Small intestine (tissue), 7 donors: ENCODE measurements around the gene PTPRG. TPM values are rescaled to one million over a fixed set of nuclear protein-coding genes. Genes with fewer than 3 reads are reported as not detected.

Experiments
- DNase-seq, 2 donors: peaks; one replicate each; pipeline versions ENCODE4 v3.0.0 to v3.0.0-alpha.2; 2013
- FAIRE-seq: peaks from 2 replicates; lab custom pipeline; 2012; peaks lifted over from hg19 to GRCh38; lab: Jason Lieb, UNC
- H3K27ac ChIP-seq, 3 donors: one replicate each; pipeline ENCODE4 v1.5.1; 2013; ENCODE audit warnings: low read length in 2 of 3, mild to moderate bottlenecking in 2 of 3, control low read depth in 1 of 3, inconsistent platforms in 1 of 3, low read depth in 1 of 3, moderate library complexity in 1 of 3
- H3K27me3 ChIP-seq, 3 donors: one replicate each; pipeline ENCODE4 v1.6.1; 2013; ENCODE audit warnings: low read length in 3 of 3, inconsistent platforms in 1 of 3; ENCODE audit not compliant: control insufficient read depth in 3 of 3, insufficient read depth in 3 of 3
- H3K36me3 ChIP-seq, 3 donors: one replicate each; pipeline ENCODE4 v1.6.1; 2013; ENCODE audit warnings: low read length in 3 of 3, inconsistent platforms in 1 of 3, low read depth in 1 of 3, mild to moderate bottlenecking in 1 of 3, moderate library complexity in 1 of 3; ENCODE audit not compliant: control insufficient read depth in 3 of 3, insufficient read depth in 2 of 3
- H3K4me1 ChIP-seq, 3 donors: one replicate each; pipeline ENCODE4 v1.6.1; 2013; ENCODE audit warnings: low read length in 2 of 3, inconsistent platforms in 1 of 3, low read depth in 1 of 3, mild to moderate bottlenecking in 1 of 3, moderate library complexity in 1 of 3; ENCODE audit not compliant: control insufficient read depth in 3 of 3, insufficient read depth in 2 of 3
- H3K4me3 ChIP-seq, 3 donors: one replicate each; pipeline ENCODE4 v1.5.1; 2013; ENCODE audit warnings: low read length in 3 of 3, control low read depth in 1 of 3, inconsistent platforms in 1 of 3, low read depth in 1 of 3, mild to moderate bottlenecking in 1 of 3, moderate library complexity in 1 of 3
- H3K9me3 ChIP-seq, 2 donors: one replicate each; pipeline ENCODE4 v1.6.1; 2013; ENCODE audit warnings: low read depth in 1 of 2, low read length in 1 of 2; ENCODE audit not compliant: control insufficient read depth in 2 of 2, insufficient read depth in 1 of 2
- WGBS, 3 donors: extraction: QIAGEN DNeasy Blood & Tissue Kit; methylation state at CpG; one replicate each; pipeline ENCODE4 v1.1.7; 2013; 5-methylcytosine and 5-hydroxymethylcytosine counted together
- polyA plus RNA-seq, 4 donors: library from polyadenylated mRNA; stranded (reverse) in 3 of 4; unstranded in 1 of 4; fragments of 200-250 nt in 3 of 4; fragments of 120-200 nt in 1 of 4; gene quantifications; one replicate each; pipeline versions ENCODE4 v1.2.1 to v1.2.3, GENCODE V29; 2013
- donor health status: healthy with polysubstance abuse.
- donor health status: control.
- donor health status: control.
- donor health status: Bipolar disorder and iron deficiency.
- donor health status: healthy.

Gene PTPRG
- polyA plus RNA-seq, 4 donors = 0.81 to 18.3 (median 5.6) TPM

GRCh38 chr3:62128051-62128450 is 566.7 kb downstream of the PTPRG start:
- H3K4me3 ChIP-seq = no peak overlapping the region
- H3K27ac ChIP-seq = no peak overlapping the region
- no peaks in the 10 kb centered on the region for H3K4me1 ChIP-seq
- peaks cover 0 to 2% of the 10 kb centered on the region in 2 donors for H3K9me3 ChIP-seq
- no peaks in the 10 kb centered on the region for H3K36me3 ChIP-seq
- 79 to 86% (median 86%) methylated on average over 5 of the region's 5 CpGs for WGBS, 3 donors
- no peaks in the 10 kb centered on the region for H3K27me3 ChIP-seq
- DNase-seq (no peak), FAIRE-seq (no peak)

GRCh38 chr3:62128681-62129080 is 567.3 kb downstream of the PTPRG start:
- no peak overlapping the region for H3K4me3 ChIP-seq
- H3K9me3 ChIP-seq = no peaks in the 10 kb centered on the region
- DNase-seq = no peak
- H3K27me3 ChIP-seq = no peaks in the 10 kb centered on the region
- no peaks in the 10 kb centered on the region for H3K36me3 ChIP-seq
- no peak overlapping the region for H3K27ac ChIP-seq
- no peak for FAIRE-seq
- H3K4me1 ChIP-seq = no peaks in the 10 kb centered on the region

DNA sequence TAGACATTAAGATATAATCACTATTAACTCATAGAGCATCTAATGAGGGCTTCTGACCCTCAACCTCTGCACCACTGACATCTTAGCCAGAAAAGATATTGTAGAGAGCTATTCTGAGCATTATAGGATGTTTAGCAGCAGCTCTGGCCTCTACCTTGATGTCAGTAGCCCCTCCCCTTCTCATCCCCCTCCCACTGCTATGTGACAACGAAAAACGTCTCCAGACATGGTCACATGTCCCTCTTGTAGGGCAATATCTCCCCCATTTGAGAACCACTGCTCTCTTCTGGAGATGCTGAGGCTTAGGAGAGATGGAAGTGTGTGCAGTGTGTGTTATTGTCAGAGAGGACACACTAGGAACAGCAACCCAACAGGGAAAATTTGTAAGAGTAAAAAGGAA is 569.7 kb downstream of the PTPRG start:
- H3K27ac ChIP-seq = no peak overlapping the region
- H3K27me3 ChIP-seq = no peaks in the 10 kb centered on the region
- peaks cover 0 to 3% (median 0%) of the 10 kb centered on the region in 3 donors for H3K4me1 ChIP-seq
- H3K36me3 ChIP-seq = peaks cover 0 to 3% (median 0%) of the 10 kb centered on the region in 3 donors
- no peak for DNase-seq
- peak overlapping the region in 1 of 3 donors; percentile 8 for H3K4me3 ChIP-seq
- WGBS, 3 donors = 13 to 43% (median 40%) methylated on average over 2 of the region's 2 CpGs
- H3K9me3 ChIP-seq = no peaks in the 10 kb centered on the region
- no peak for FAIRE-seq

- H3K27me3 ChIP-seq = no peaks in the 10 kb centered on the region
- FAIRE-seq = no peak
- no peak overlapping the region for H3K4me3 ChIP-seq
- 50 to 62% (median 58%) methylated on average over 3 of the region's 3 CpGs for WGBS, 3 donors
- peaks cover 0 to 3% (median 0%) of the 10 kb centered on the region in 3 donors for H3K36me3 ChIP-seq
- DNase-seq = no peak
- H3K4me1 ChIP-seq = peaks cover 0 to 3% (median 0%) of the 10 kb centered on the region in 3 donors
- H3K27ac ChIP-seq = no peak overlapping the region
- no peaks in the 10 kb centered on the region for H3K9me3 ChIP-seq
Measured at GRCh38 chr3:62131620-62132019, 570.2 kb downstream of the PTPRG start.

DNA sequence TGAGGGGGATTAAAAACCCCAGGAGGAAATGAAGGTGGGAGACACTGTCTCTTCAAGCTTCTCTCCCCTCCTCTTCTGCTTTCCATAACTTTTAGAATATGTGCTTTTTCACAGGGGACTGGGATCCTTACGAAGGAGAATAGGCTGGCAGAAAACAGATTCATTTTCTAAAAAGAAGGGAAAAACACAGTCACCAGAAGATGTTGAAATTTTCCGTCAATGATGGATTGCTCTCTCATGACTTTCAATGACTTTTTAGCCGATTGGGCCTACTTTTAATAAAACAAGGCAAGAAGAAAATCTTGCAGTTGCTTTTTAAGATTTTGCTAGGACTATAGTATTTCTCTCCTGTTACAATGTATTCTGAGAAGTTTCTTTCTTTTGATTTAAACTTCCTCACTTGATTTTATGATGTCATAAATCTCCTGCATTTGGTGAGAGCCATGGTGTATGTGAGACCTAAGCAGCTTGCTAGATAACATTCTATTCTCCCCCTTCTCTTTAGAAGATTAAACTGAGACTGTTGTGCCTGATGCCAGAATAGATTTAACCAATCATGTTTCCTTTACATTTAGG is 570.7 kb downstream of the PTPRG start:
- Histone ChIP-seq H3K27me3 (no peaks in the 10 kb centered on the region), H3K36me3 (peaks cover 0 to 3% (median 0%) of the 10 kb centered on the region in 3 donors), H3K4me1 (peaks cover 0 to 3% (median 0%) of the 10 kb centered on the region in 3 donors), H3K27ac (no peak overlapping the region), H3K4me3 (no peak overlapping the region), H3K9me3 (no peaks in the 10 kb centered on the region)
- DNase-seq (no peak), FAIRE-seq (no peak)
- WGBS, 3 donors = 62 to 88% (median 75%) methylated on average over 3 of the region's 3 CpGs

DNA sequence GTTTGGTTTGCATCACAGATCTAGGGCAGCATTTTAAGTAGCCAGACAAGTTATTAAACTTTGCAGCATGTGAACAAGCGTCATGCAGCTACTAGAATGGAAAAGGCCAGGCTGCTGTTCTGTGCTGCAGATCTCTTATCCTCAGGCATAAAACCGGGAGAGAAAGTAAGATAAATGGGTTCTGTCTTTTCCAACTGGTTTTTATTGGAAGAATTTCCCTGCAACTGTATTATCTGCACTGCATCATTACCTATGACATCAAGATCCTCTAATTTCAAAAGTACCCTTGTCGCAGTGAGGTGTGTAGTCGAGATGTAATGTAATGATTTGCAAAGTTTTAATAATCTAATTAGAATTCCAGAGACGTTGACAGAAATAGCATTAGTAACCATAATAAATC is 571.6 kb downstream of the PTPRG start:
- no peaks in the 10 kb centered on the region for H3K9me3 ChIP-seq
- FAIRE-seq = no peak
- WGBS, 3 donors = 69 to 84% (median 83%) methylated on average over 5 of the region's 5 CpGs

GRCh38 chr3:62134061-62134496 is 572.7 kb downstream of the PTPRG start:
- Histone ChIP-seq H3K27ac (no peak overlapping the region), H3K36me3 (peaks cover 0 to 3% (median 0%) of the 10 kb centered on the region in 3 donors), H3K9me3 (no peaks in the 10 kb centered on the region), H3K27me3 (no peaks in the 10 kb centered on the region), H3K4me1 (peaks cover 0 to 3% (median 0%) of the 10 kb centered on the region in 3 donors), H3K4me3 (no peak overlapping the region)
- WGBS, 3 donors = 16 to 24% (median 17%) methylated on average over 6 of the region's 6 CpGs
- no peak for FAIRE-seq
- peak in 1 of 2 donors; percentile 53 for DNase-seq

More for the DNA sequence above, 571.6 kb downstream of the PTPRG start:
- Histone ChIP-seq H3K4me3 (no peak overlapping the region), H3K27ac (no peak overlapping the region), H3K27me3 (no peaks in the 10 kb centered on the region), H3K36me3 (peaks cover 0 to 3% (median 0%) of the 10 kb centered on the region in 3 donors), H3K4me1 (peaks cover 0 to 3% (median 0%) of the 10 kb centered on the region in 3 donors)
- DNase-seq = no peak

DNA sequence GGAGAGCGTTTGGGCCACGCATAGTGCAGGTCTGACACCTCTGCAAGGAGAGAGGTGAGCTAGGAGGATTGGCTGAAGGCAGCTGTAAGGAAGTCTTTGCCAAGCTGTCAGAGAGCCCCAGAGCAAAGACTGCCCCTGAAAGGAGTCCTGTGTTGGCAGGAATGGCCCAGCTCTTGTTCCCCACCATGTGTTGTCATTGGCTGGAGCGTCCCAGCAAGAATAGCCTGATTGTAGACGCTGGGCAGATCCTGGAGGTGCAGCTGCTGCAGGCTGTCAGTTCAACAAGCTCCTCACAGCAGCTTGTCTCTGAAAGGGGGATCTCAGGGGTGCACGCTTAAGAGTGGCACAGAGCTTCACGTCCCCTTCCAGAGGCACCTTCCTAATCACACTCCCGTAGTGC is 574.4 kb downstream of the PTPRG start:
- Histone ChIP-seq H3K9me3 (no peaks in the 10 kb centered on the region), H3K27me3 (no peaks in the 10 kb centered on the region), H3K4me1 (peaks cover 0 to 3% (median 0%) of the 10 kb centered on the region in 3 donors), H3K27ac (no peak overlapping the region), H3K36me3 (peaks cover 0 to 5% (median 0%) of the 10 kb centered on the region in 3 donors), H3K4me3 (no peak overlapping the region)
- 92 to 93% (median 92%) methylated on average over 7 of the region's 7 CpGs for WGBS, 3 donors
- FAIRE-seq (no peak), DNase-seq (no peak)
